GM12892 (cell line): Measurements from ENCODE around the gene PITPNM2.

Source experiments
- POLR2A ChIP-seq: IDR thresholded peaks from 2 replicates; pipeline ENCODE4 v1.6.1; 2011; ENCODE audit warnings: low read depth, low read length, control low read depth
- TAF1 ChIP-seq: IDR thresholded peaks from 2 replicates; pipeline ENCODE4 v1.6.1; 2011; ENCODE audit warnings: low read depth, mild to moderate bottlenecking, control low read depth, low read length, borderline replicate concordance

DNA sequence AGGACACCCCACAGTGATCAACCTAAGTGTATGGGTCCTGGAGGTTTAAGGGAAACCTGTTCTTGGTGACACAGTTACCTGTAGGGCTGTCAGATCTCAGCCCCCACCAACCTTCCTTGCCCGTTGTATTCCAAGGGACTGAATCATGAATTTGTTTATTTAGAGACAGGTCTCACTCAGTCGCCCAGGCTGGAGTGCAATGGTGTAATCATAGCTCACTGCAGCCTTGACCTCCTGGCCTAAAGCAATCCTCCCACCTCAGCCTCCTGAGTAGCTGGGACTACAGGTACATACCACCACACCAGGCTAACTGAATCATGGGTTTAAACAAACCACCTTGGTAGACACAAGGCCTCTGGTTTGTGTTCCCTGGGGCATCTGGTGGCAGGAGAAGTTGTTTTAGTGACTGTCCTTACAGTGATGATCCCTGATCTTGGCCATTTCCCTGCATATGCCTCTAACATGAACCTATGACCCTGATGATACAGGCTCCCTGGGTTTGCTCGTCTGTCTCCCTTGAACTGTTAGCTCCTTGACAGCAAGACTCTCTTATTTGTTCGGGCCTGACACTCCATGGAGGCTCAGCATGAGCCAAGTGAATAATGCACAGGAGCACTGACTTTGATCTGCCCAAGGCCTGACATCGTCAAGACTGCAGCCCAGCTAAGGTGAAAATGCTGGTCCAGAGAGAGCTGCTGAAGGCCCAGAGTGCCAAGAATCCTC lies 47.9 kb downstream of the PITPNM2 start:
- TF ChIP-seq TAF1 (no peak), POLR2A (no peak)
